Measurements from ENCODE around the gene PLAAT1.

- TF ChIP-seq POLR2AphosphoS5 (IDR thresholded peaks at IDR 0.05; ENCODE audit: low read length) (no peak), YY1 (IDR thresholded peaks at IDR 0.05; ENCODE audit: low read depth, low read length) (no peak), CTCF (IDR thresholded peaks at IDR 0.05 in 2 of 3, conservative IDR thresholded peaks at IDR 0.05 in 1 of 3; ENCODE audit: control insufficient read depth in 2 of 3, extremely low read depth in 1 of 3, insufficient read depth in 1 of 3, low read depth in 3 of 3, low read length in 3 of 3) (no peak), HDAC6 (IDR thresholded peaks at IDR 0.05; ENCODE audit: unreplicated experiment) (no peak), SMARCA5 (IDR thresholded peaks at IDR 0.05) (no peak), EP300 (IDR thresholded peaks at IDR 0.05; ENCODE audit: borderline replicate concordance in 1 of 2, control insufficient read depth in 1 of 2, low read depth in 2 of 2, low read length in 2 of 2) (no peak), NFYA (IDR thresholded peaks at IDR 0.05; ENCODE audit: borderline replicate concordance, low read depth, low read length) (no peak), MEF2A (IDR thresholded peaks at IDR 0.05; ENCODE audit: insufficient read depth, low read depth, low read length) (no peak), NR2C2 (IDR thresholded peaks at IDR 0.05; ENCODE audit: borderline replicate concordance, control insufficient read depth, insufficient read length, low read depth) (no peak)
Observed at GRCh38 chr3:193236599-193236998, 4.4 kb upstream of the PLAAT1 start.

Data from GM12878 (cell line).